Measurements from ENCODE around the gene AXIN2. TPM values are rescaled to one million over a fixed set of nuclear protein-coding genes. Genes with fewer than 3 reads are reported as not detected.

AXIN2 gene
- total RNA-seq, 2 experiments from 2014 or later = 2.3 to 2.5 TPM

DNA sequence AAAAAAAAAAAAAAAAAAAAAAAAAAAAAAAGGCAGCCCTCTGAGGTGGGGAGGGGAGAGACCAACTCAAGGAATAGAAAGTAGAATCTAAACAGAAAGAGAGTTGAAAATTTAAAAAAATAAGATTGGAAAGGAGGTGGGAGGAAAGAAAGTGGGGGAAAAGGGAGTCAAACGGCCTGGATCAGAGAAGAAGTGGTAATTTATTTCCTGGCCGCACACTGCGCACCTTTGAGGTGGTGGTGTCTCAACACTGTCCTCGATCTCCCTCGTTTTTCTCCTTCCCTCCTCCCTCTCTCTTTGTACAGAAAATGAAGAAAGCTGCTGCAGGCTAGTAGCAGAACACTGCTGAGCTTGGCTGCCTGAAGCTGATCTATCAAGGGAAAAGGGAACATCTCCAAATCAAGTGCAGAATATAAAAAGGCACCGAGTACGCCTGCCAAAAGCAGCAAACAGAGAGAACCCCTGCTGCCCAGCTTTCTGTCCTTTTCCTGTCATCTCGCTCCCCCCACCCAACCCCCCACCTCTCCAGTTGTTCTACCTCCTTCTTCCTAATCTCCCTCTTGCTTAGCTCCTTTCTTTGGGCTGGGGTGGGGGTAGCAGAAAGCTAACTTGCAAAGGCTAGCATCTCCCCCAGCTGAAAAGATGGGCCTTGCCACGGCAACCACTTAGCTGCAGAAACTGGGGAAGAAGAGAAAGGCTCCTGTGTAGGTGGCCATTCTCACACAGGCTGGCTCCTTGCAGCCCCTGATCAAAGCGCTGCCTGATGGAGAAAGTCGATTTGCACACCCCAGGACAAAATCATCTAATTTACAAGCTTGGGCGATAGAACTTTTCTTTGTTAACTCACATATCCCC lies 22.5 kb downstream of the AXIN2 start:
- no peaks in the 10 kb centered on the region for H3K9me3 Mint-ChIP-seq
- intact Hi-C loops (cut with micrococcal nuclease) = loop anchor here (2.0 kb wide), 1 partner anchor 14 kb away; no protein-coding TSS in a partner anchor
- DNase-seq = no peak
- H3K36me3 Mint-ChIP-seq (ENCODE audit: low read depth) = peaks cover 18% of the 10 kb centered on the region
- peak overlapping the region; percentile 63 for H3K4me3 Mint-ChIP-seq
- H3K27ac Mint-ChIP-seq = no peak overlapping the region
- no peaks in the 10 kb centered on the region for H3K27me3 Mint-ChIP-seq (ENCODE audit: low read depth)
- peaks cover 33% of the 10 kb centered on the region for H3K4me1 Mint-ChIP-seq (ENCODE audit: low read depth)
- CTCF ChIA-PET = interaction anchor here (0.6 to 1.5 kb wide), 3 partner anchors 18 to 187 kb away, joined by 3 to 8 read pairs (median 3); no protein-coding TSS in a partner anchor

DNA sequence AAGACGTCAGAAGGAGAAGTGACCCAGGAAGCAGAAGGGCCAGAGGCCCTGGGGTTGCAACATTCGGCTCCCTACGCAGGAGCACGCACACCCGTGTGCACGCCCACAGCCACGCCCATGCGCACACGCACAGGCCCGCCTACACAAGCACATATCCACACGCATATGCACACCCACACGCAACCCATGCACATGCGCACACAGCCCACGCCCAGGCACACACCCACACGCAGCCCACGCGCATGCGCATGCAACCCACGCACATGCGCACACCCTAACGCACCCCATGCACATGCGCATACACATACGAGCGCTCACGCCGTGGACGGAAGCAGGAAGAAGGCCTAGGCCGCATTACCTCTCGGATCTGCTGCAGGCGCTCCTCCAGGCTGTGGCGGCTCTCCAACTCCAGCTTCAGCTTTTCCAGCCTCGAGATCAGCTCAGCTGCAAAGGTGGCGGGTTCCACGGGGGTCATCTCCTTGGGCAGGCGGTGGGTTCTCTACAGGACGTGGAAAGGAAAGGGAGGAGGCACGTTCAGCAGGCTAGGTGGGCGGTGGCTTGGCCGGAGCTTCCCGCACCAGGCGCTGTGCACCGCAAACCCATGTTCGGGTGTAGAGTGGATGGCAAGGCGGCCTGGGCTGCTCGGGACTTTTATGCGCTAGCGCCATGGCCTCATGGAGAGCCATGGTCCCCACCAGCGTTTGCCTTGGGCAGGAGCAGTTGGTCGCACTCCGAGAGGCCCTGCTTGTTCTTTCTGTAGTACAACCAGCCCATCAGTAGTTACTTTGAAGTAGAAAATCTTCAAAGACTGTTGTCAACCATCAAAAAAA lies 23.4 kb downstream of the AXIN2 start:
- no peaks in the 10 kb centered on the region for H3K9me3 Mint-ChIP-seq
- CTCF ChIA-PET = interaction anchor here (0.9 to 1.5 kb wide), 2 partner anchors 19 to 49 kb away, joined by 3 to 8 read pairs; no protein-coding TSS in a partner anchor
- intact Hi-C loops (cut with micrococcal nuclease) = loop anchor here (2.0 kb wide), 1 partner anchor 15 kb away; no protein-coding TSS in a partner anchor
- H3K27me3 Mint-ChIP-seq (ENCODE audit: low read depth) = no peaks in the 10 kb centered on the region
- H3K27ac Mint-ChIP-seq = no peak overlapping the region
- DNase-seq = no peak
- peaks cover 33% of the 10 kb centered on the region for H3K4me1 Mint-ChIP-seq (ENCODE audit: low read depth)
- peaks cover 19% of the 10 kb centered on the region for H3K36me3 Mint-ChIP-seq (ENCODE audit: low read depth)
- H3K4me3 Mint-ChIP-seq = peak overlapping the region; percentile 63

DNA sequence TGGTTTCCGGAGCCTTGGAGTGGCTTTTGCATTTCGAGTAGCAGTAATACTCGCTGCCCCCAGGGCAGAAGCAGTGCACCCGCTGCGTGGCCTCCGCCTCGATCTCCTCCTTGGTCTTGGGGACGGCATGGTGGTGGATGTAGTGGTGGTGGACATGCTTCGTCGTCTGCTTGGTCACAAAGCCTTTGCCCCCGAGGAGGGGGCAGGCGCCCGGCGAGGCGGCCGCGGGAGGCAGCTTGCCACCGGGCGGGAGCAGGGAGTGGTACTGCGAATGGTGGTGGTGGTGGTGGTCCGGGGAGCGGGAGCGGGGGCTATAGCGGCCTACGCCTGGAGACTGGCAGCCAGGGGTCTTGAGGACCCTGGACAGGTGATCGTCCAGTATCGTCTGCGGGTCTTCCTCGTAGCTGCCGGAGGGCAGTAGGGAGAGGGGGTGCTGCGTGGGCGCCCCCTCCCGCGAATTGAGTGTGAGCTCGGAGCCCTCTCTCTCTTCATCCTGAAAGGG lies 24.1 kb downstream of the AXIN2 start:
- H3K4me1 Mint-ChIP-seq (ENCODE audit: low read depth) = peaks cover 33% of the 10 kb centered on the region
- peak overlapping the region; percentile 63 for H3K4me3 Mint-ChIP-seq
- no peak overlapping the region for H3K27ac Mint-ChIP-seq
- CTCF ChIA-PET = no interaction called here
- no peak for DNase-seq
- H3K27me3 Mint-ChIP-seq (ENCODE audit: low read depth) = no peaks in the 10 kb centered on the region
- H3K36me3 Mint-ChIP-seq (ENCODE audit: low read depth) = peaks cover 16% of the 10 kb centered on the region
- intact Hi-C loops (cut with micrococcal nuclease) = no loop called here
- H3K9me3 Mint-ChIP-seq = no peaks in the 10 kb centered on the region

GRCh38 chr17:65536573-65537342 lies 24.7 kb downstream of the AXIN2 start:
- intact Hi-C loops (cut with micrococcal nuclease) = no loop called here
- no peak overlapping the region for H3K4me3 Mint-ChIP-seq
- H3K36me3 Mint-ChIP-seq (ENCODE audit: low read depth) = peaks cover 16% of the 10 kb centered on the region
- no peaks in the 10 kb centered on the region for H3K9me3 Mint-ChIP-seq
- peaks cover 39% of the 10 kb centered on the region for H3K4me1 Mint-ChIP-seq (ENCODE audit: low read depth)
- CTCF ChIA-PET = no interaction called here
- no peak overlapping the region for H3K27ac Mint-ChIP-seq
- no peak for DNase-seq
- H3K27me3 Mint-ChIP-seq (ENCODE audit: low read depth) = no peaks in the 10 kb centered on the region

GRCh38 chr17:65535777-65536572 lies 25.5 kb downstream of the AXIN2 start:
- intact Hi-C loops (cut with micrococcal nuclease) = no loop called here
- peaks cover 11% of the 10 kb centered on the region for H3K36me3 Mint-ChIP-seq (ENCODE audit: low read depth)
- H3K9me3 Mint-ChIP-seq = no peaks in the 10 kb centered on the region
- no peak overlapping the region for H3K27ac Mint-ChIP-seq
- CTCF ChIA-PET = no interaction called here
- peaks cover 40% of the 10 kb centered on the region for H3K4me1 Mint-ChIP-seq (ENCODE audit: low read depth)
- no peak overlapping the region for H3K4me3 Mint-ChIP-seq
- no peaks in the 10 kb centered on the region for H3K27me3 Mint-ChIP-seq (ENCODE audit: low read depth)
- DNase-seq = no peak

DNA sequence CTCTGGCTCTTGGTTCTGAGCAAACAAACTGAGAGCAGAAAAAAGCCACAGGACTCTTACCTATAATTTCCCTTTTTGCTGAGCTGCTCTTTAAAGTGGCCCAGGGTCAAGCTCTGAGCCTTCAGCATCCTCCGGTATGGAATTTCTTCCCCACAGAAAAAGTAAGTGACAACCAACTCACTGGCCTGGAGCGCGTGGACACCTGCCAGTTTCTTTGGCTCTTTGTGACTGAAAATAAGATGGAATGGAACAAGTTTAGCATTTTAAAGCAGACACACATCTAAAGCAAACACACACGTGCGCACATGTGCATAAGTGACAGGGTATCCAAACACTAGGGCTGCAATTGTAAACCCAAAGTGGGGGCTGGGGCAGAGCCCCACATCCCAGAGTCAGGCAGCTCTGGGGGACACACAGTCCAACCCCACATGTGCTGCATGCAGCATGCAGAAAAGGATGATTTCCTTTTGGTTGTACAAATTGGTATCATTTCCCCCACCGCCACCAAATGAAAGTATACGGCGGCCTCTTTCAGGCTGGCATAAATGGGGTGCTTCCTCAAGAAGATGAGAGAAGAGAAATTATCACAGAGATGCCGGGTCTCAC lies 27.5 kb downstream of the AXIN2 start:
- DNase-seq = no peak
- intact Hi-C loops (cut with micrococcal nuclease) = no loop called here
- CTCF ChIA-PET = no interaction called here
- H3K4me3 Mint-ChIP-seq = no peak overlapping the region
- no peaks in the 10 kb centered on the region for H3K9me3 Mint-ChIP-seq
- H3K27ac Mint-ChIP-seq = no peak overlapping the region
- peaks cover 24% of the 10 kb centered on the region for H3K4me1 Mint-ChIP-seq (ENCODE audit: low read depth)
- H3K27me3 Mint-ChIP-seq (ENCODE audit: low read depth) = no peaks in the 10 kb centered on the region
- peaks cover 11% of the 10 kb centered on the region for H3K36me3 Mint-ChIP-seq (ENCODE audit: low read depth)

DNA sequence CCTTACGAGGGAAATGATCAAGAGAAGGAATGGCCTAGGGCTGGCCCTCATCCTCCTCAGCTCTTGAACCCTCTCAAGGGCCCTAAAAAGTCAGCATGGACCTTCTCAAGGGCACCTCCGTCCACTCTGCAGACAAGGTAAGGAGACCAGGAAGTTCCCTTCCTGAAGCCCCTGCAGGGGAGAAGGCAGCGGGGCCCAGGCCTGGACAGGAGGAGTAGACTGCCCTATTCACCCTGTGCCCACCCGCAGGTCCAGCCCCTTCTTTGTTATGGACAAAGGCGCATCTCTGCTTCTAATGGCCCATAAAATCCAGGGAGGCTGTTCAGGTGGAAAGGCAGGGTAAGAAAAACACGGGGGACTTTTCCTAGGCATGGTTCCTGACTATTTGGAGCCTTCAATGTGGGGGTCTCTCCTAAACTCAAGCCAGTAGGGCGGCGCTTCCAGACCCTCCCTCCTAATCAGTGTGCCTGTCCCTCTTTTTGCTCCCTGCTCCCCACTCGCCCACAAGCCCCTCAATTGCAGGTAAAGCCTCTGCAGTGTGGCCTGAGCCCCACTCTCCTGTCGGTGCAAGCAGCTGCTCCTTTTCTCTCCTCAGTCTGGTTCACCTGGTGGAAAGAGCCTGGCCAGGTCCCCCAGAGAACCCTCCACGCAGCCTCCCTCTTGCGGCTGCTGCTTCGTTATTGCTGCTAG lies 28.2 kb downstream of the AXIN2 start:
- peaks cover 18% of the 10 kb centered on the region for H3K4me1 Mint-ChIP-seq (ENCODE audit: low read depth)
- H3K27ac Mint-ChIP-seq = no peak overlapping the region
- DNase-seq = no peak
- CTCF ChIA-PET = no interaction called here
- H3K27me3 Mint-ChIP-seq (ENCODE audit: low read depth) = no peaks in the 10 kb centered on the region
- H3K36me3 Mint-ChIP-seq (ENCODE audit: low read depth) = peaks cover 11% of the 10 kb centered on the region
- intact Hi-C loops (cut with micrococcal nuclease) = no loop called here
- no peak overlapping the region for H3K4me3 Mint-ChIP-seq
- H3K9me3 Mint-ChIP-seq = no peaks in the 10 kb centered on the region

DNA sequence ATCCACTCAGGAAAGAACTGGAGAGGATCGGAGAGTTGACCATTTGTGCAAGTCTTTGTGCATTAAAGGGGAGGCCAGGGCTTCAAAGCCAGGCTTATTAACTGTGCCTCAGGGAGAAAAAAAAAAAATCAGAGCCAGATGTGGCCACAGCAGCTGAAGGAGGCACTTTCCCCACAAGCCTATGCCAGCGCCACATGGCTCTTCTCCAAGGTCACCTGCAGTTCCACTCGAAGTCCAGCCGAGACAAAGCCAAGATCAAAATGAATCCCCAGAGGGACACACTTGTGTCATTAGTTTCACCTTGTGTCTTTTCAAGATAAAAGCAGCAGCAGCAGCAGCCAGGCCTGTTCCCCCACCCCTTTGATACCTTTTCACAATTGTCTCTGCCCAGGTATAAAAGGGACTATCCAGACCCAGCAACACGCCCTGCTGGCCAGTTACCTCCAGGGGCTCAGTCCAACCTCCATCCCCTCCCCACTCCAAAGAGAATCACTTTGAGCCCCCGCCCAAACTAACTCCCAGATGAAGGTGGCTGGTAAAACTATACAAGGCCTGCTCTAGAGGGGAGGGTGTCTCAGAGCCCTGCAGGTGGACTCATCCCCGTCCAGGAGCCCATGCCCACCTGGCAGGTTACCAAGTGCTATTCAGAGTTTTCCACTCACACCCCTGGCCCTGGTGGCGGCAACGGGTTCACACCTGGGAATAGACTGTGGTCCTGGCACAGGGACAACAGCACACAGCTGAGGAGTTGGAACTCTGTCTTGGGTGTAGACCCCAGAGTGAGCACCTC lies 29.2 kb downstream of the AXIN2 start:
- no peak overlapping the region for H3K27ac Mint-ChIP-seq
- intact Hi-C loops (cut with micrococcal nuclease) = no loop called here
- peaks cover 12% of the 10 kb centered on the region for H3K4me1 Mint-ChIP-seq (ENCODE audit: low read depth)

GRCh38 chr17:65531256-65532100 lies 30.0 kb downstream of the AXIN2 start:
- peaks cover 12% of the 10 kb centered on the region for H3K4me1 Mint-ChIP-seq (ENCODE audit: low read depth)
- CTCF ChIA-PET = interaction anchor here (0.6 kb wide), 1 partner anchor 821 kb away, joined by 3 read pairs; no protein-coding TSS in a partner anchor
- H3K27me3 Mint-ChIP-seq (ENCODE audit: low read depth) = no peaks in the 10 kb centered on the region
- DNase-seq = no peak
- H3K36me3 Mint-ChIP-seq (ENCODE audit: low read depth) = peaks cover 8% of the 10 kb centered on the region
- H3K9me3 Mint-ChIP-seq = no peaks in the 10 kb centered on the region
- intact Hi-C loops (cut with micrococcal nuclease) = no loop called here
- no peak overlapping the region for H3K27ac Mint-ChIP-seq
- H3K4me3 Mint-ChIP-seq = no peak overlapping the region

More for the DNA sequence above, 29.2 kb downstream of the AXIN2 start:
- no peak overlapping the region for H3K4me3 Mint-ChIP-seq
- no peaks in the 10 kb centered on the region for H3K27me3 Mint-ChIP-seq (ENCODE audit: low read depth)
- CTCF ChIA-PET = no interaction called here
- H3K36me3 Mint-ChIP-seq (ENCODE audit: low read depth) = peaks cover 10% of the 10 kb centered on the region
- no peak for DNase-seq
- no peaks in the 10 kb centered on the region for H3K9me3 Mint-ChIP-seq
